ENCODE results near the gene ITGAX.

DNA sequence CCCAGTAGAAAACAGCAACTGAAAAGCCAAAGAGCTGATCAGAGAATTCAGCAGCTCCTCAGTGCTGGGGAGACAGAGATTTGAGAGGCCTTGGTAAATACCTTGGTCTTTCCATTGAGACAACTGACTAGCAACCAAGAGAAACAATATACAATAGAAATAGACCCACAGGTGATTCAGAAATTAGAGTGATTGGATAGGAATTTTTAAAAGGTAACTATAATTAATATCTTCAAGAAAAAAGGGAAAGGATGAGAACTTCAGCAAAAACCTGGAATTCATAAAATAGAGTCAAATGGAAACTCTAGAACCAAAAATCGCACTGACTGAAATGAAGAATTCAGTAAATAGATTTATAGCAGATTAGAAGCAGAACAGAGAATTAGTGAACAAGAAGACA lies 32.5 kb upstream of the ITGAX start:
- TF ChIP-seq, protein P1, sequence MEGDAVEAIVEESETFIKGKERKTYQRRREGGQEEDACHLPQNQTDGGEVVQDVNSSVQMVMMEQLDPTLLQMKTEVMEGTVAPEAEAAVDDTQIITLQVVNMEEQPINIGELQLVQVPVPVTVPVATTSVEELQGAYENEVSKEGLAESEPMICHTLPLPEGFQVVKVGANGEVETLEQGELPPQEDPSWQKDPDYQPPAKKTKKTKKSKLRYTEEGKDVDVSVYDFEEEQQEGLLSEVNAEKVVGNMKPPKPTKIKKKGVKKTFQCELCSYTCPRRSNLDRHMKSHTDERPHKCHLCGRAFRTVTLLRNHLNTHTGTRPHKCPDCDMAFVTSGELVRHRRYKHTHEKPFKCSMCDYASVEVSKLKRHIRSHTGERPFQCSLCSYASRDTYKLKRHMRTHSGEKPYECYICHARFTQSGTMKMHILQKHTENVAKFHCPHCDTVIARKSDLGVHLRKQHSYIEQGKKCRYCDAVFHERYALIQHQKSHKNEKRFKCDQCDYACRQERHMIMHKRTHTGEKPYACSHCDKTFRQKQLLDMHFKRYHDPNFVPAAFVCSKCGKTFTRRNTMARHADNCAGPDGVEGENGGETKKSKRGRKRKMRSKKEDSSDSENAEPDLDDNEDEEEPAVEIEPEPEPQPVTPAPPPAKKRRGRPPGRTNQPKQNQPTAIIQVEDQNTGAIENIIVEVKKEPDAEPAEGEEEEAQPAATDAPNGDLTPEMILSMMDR (conservative IDR thresholded peaks at IDR 0.05 in 1 of 2, IDR thresholded peaks at IDR 0.05 in 1 of 2; ENCODE audit: low read depth in 1 of 2, low read length in 2 of 2): no peak
- no peak for TF ChIP-seq EZH2 (IDR thresholded peaks at IDR 0.05; ENCODE audit: low read length, missing control alignments)
